GM19372 (cell line): Measurements from ENCODE around the gene FOXF2.
"Not testable (repeated sequence)": the region's sequence is repeated elsewhere in the genome, so short reads cannot be mapped to it uniquely, and the experiment has no call there.

Source experiments
- ATAC-seq: cut with Tn5 transposase; IDR thresholded peaks from one replicate; pipeline ENCODE4 v1.9.1; 2021; ENCODE audit warnings: mild to moderate bottlenecking, low read depth, moderate library complexity; ENCODE audit not compliant: unreplicated experiment

FOXF2 gene

DNA sequence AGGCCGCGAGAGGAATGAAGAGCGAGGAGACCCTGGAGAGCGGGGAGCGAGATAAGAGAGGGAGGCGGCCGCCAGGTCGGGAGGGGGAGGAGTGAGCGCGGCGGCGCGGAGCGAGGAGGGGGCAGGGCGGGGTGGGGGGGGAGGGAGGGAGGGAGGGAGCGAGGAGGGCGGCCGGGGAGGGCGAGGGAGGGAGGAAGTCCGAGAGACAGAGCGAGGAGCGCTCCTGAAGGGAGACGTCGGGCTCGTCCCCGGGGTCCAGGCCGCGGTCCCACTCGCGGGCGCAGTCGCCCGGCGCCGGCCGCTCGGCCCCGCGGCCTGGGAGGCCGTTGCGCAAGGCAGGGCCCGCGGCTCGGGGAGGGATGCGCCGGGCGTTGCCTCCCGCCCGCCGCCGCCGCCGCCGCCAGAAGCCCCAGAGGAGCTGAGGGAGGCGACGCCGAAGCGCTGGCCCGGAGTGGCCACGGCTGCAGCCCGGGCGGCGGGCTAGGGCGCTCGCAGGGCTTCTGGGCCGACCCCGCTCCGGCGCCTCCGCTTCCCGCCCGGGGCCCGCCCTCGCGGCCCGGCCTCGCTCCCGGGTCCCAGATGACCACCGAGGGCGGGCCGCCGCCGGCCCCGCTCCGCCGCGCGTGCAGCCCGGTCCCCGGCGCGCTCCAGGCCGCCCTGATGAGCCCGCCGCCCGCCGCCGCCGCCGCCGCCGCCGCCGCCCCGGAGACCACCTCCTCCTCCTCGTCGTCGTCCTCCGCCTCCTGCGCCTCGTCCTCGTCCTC lies at the start of gene FOXF2:
FOXF2 (plus strand) TSS at position 208 of the 764 bp plus-strand sequence; CDS start at position 580, 372 bp downstream.
- no peak for ATAC-seq

DNA sequence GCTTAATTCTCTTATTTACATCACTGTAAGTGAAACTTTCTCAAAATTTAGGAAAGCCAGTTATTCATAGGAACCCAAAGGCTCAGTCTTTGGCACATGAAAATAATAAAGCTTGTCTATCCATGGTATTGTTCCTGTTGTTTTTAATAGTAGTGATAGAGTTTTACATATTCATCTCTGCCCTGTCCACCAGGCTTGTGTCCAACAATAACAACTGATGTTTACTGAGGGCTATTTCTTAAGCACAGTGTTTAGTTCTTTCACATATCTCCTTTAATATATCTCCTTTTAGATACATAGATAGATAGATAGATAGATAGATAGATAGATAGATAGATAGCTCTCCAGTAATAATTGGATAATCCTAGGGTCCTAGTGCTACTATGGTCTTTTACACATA lies 43.3 kb upstream of the FOXF2 start:
- no peak for ATAC-seq

DNA sequence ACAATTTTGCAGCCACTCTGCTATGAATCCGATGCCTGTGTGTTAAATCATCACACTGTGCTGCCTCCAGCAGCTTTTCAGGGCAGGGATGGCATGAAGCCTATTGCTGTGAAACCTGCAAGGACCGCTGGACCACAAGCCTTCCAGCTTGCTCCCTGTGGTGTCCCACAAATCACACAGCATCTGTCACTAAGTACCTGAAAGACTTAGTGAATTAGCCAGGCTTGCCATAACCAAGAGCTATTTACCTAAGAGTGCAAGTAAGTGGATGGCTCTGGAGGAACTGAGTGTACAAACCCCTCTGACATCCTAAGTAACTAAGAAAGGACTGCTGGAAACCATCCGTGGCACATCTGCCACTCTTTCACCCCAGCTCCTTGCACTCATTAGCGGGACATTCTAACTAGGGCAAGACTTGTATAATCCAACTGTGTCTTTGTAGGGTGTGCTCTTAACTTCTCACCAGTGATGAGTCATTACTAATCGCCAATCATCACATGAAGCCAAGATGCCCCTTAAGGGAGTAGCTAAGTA lies 42.8 kb upstream of the FOXF2 start:
- no peak for ATAC-seq

DNA sequence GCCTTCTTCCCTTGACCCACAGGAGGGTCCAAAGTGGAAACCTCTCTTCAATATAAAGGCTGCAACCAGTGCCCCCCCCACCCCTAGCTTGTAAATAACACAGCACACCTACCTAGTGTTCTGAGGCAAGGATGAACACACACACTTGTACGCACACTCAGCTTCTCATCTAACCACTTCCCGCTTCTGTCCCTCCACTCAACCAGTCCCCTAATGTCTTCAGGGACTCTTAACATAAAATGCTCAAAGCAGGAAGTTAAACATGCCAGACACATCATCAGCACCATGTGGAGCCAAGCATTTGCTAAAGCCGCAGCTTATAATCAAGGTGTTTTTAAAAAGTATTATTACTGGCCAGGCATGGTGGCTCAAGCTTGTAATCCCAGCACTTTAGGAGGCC lies 42.2 kb upstream of the FOXF2 start:
- no peak for ATAC-seq

DNA sequence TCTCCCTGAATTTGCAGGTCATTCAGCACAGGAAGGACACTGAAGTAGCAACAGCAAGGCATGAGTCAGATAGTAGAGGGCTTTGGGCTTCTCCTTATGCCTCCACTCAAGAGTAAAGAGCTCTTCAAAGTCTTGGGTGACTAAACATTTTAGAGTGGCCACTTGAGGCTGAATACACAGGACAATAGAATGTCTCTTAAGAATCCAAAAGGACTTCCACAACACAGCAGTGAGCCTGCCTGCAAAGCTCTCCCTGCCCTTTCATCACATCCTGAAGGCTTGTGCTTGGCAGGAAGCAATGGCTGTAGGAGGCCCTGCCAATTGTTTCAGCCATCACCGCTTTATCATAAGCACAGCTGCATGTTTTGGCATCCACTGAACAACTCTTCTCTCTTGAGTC lies 40.7 kb upstream of the FOXF2 start:
- ATAC-seq = no peak

DNA sequence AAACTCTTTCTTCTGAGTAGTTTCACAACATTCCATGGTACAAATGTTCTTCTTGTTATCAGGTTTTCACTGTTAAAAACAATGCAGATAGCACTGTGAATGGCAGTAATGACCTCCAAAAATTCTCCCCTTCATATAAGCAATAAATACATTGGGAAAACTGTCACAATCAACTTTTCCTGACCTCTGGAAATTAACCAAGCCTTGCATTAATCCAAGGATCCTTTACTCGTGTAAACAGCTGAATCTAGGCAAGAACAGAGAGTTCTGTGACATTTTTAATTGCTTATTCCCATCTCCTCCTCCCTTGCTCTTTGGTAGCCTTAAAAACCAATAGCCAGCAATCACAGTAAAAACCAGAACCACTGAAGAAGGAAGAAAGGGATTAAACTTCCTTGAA lies 39.7 kb upstream of the FOXF2 start:
- ATAC-seq = no peak

DNA sequence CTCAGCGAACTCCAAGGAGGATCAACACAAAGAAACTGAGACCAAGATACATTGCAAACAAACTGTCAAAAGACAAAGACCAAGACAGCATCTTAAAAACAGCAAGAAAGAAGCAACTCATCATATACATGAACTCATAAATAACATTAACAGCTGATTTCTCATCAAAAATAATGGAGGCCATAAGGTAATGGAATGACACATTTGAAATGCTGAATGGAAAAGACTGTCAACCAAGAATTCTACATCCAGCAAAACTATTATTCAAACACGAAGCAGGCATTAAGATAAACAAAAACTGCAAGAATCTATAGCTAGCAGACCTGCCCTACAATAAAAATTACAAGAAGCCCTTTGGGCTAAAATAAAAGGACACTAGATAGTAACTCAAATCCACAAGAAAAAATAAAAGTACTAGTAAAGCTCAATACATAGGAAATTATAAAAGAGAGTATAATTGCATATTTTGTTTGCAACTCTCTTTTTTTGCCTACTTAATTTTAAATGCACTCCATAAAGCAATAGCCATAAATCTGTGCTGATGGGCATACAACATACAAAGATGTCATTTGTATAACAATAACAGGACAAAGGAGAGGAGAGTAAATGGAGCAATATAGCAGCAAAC lies 37.9 kb upstream of the FOXF2 start:
- no peak for ATAC-seq

DNA sequence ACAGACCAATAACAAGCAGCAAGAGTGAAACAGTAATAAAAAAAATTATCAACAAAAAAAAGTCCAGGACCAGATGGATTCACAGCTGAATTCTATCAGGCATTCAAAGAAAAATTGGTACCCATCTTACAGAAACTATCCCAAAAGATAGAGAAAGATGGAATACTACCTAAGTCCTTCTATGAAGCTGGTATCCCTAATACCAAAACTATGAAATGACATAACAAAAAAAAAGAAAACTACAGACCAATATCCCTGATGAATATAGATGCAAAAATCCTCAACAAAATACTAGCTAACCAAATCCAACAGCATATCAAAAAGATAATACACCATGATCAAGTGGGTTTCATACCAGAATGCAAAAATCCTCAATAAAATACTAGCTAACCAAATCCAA lies 34.3 kb upstream of the FOXF2 start:
- ATAC-seq = not testable (repeated sequence)

DNA sequence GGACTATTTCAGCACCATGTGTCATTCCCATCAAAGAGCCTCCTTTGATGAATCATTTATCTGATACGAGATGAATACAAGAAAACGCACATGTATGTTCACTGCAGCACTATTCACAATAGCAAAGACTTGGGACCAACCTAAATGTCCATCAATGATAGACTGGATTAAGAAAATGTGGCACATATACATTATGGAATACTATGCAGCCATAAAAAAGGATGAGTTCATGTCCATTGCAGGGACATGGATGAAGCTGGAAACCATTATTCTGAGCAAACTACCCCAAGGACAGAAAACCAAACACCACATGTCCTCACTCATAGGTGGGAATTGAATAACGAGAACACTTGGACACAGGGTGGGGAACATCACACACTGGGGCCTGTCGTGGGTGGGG lies 27.7 kb upstream of the FOXF2 start:
- not testable (repeated sequence) for ATAC-seq

DNA sequence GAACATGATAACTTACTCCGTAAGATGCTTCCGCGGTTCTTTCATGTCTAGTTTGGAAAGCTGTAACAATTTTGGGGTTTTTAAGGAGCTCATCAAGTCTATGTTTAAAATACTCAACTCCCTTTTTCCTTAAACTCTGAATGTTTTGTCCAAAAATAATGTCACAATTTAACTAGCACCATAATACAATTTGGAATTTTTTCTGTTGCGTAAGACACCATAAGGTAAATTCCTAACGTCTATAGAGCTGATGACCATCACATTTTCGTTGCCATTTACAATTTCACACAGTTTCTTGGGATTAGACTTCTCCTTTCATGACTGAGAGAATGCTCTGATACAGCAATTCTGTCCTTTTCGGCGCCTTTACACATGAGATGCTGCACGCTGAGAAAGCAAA lies 26.7 kb upstream of the FOXF2 start:
- no peak for ATAC-seq

DNA sequence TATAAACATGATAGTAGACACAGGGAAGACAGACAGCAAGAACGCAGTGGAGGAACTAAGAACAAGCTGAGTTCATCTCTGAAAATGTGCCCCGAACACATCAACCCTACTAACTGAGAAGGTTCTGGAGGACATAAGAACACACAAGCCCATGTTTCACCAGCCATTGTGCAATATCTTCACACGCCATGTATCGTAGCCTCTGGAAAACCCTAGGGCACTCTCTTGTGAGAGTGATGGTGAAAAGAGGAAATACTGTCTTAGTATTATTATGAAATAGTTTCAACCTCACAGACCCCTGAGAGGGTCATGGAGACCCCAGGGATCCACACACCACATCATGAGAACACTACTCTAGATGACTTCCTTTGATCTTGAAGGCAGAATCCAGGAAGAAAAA lies 26.1 kb upstream of the FOXF2 start:
- no peak for ATAC-seq

DNA sequence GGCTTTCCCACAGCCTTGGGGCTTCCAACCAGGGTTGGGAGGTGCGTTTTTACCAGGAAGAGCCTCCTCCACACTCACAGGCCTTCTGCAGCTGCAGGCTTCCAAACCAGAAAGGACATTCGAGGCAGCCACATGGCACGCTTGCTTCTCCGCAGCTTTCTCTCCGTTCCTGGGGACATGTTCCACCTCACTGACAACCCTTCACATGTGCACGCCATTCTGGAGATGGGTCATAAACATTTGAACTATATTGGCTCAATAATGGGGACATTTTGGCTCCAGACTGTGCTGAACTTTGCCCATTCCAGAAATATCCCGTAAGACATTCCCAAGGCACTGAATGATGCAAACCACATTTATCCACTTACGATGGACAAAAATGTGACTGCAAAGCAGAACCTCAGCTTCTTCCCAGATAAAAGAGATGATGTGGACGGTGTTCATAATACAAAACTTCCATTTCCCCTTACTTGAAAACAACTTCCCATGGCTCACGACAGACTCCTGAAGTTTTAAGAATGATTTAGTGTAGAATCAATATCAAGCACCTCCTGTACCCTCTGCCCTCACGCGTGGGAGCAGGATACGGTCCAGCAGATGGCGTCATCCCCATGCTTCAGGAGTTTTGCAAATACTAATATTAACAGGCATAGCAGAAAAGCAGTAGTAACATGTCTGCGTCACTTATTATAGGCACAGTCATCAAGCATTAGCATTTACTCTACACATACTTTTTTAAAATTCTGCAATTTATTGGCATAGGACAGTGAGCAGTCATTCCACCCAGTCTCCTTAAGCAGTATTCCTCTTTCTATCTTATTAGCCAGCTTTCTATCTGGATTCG lies 25.4 kb upstream of the FOXF2 start:
- ATAC-seq = no peak

DNA sequence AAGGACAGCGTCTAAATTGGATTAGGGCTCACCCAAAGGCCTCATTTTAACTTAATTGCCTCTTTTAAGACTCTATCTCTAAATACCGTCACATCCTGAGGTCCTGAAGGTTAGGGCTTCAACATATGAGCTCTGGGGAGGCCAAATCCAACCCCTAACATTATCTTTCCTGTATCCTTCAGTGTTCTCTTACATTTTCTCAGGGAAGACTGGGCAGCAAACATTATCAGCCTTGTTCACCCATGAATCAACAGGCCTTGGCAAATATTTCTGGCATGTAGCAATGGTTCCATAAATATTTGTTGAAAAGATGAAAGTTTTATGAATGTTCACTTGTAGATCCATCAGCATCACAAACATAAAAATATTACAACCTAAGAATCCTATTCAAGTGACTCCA lies 24.6 kb upstream of the FOXF2 start:
- no peak for ATAC-seq

DNA sequence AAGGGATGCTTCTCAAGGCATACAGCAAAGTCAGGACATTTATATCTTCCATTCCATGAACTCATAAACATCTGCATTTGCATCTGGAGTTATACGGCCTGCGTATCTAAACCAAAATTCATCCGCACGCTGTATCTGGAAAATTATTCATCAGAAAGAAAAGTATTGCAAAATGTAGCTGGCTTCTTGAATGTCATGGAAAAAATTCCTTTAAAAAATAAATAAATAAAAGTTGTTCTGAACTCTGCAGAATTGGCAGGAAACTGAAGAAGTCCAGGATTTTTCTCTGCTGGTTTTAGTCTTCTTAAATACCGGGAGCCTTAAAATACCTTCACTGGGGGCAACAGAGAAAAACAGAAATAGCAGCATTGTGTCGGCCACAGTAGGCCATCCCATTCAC lies 23.7 kb upstream of the FOXF2 start:
- no peak for ATAC-seq

DNA sequence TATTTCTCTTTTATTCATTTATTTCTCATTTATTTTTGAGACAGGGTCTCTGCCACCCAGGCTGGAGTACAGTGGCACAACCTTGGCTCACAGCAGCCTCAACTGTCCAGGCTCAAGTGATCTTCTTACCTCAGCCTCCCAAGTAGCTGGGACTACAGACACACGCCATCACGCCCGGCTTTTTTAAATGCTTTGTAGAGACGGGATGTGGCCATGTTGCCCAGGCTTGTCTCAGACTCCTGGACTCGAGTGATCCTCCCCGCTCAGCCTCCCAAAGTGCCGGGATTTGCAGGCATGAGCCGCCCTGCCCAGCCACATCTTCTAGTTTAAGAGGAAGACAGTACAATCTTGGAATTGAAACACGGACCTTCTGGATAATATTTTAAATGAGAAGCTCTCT lies 21.6 kb upstream of the FOXF2 start:
- no peak for ATAC-seq

DNA sequence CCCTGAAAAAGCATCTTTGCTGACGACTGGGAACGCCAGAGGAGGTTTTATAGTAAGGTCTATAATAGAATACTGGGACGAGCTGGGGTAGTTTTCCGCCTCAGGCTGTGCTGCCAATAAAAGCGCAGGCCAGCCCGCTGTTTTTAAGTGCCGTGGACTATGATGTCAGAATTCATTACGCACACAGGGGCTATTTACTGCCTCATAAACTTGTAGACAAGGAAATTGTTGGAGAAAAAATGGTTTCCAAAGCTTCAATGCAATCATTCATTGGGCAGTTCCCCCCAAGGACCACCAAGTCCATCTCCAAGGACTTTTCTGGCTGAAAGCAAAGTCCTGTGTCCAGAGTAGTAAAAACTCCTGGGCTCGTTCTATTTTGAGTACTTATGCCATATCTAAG lies 20.4 kb upstream of the FOXF2 start:
- no peak for ATAC-seq

DNA sequence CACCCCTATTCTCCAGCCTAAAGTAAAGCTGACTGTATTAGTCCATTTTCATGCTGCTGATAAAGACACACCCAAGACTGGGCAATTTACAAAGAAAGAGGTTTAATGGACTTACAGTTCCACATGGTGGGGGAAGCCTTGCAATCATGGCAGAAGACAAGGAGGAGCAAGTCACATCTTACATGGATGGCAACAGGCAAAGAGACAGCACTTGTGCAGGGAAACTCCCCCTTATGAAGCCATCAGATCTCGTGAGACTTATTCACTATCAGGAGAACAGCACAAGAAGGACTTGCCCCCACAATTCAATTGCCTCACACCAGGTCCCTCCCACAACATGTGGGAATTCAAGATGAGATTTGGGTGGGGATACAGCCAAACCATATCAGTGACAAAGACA lies 19.7 kb upstream of the FOXF2 start:
- ATAC-seq = not testable (repeated sequence)

DNA sequence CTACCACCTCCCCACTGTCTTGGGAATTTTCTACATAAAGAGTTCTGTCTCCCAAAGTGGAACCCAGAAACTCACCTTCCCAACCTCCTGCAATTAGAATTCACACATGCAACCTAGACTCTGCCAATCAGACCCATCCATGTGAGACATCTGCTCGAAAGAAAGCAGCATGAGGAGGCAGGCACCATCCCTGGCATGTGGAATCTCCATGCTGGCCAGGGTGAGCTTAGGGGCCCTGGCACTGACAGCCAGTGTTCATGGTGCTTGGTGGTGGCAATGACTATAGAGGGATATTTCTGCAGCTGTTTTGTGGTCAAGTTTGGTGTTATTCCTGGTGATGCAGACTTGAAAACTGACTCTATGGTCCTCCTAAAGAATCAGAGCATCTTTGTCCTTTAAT lies 17.4 kb upstream of the FOXF2 start:
- ATAC-seq = no peak

DNA sequence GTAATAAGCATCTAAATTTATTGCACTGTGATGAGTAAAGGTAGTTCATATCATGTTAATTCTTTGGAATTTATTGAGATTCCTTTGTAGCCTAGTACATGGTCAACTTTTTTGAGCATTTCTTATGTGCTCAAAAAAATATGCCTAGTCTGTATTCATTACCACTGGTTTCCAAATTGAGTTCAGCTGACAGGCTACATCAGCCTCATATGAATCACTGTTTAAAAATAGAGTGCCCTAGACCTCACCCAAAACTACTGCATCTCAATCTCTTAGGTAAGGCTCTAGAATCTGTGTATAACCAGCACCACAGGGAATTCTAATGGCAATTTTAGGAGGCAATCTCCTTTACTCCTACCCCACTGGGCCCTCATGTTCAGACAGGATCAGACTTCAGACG lies 16.7 kb upstream of the FOXF2 start:
- no peak for ATAC-seq

DNA sequence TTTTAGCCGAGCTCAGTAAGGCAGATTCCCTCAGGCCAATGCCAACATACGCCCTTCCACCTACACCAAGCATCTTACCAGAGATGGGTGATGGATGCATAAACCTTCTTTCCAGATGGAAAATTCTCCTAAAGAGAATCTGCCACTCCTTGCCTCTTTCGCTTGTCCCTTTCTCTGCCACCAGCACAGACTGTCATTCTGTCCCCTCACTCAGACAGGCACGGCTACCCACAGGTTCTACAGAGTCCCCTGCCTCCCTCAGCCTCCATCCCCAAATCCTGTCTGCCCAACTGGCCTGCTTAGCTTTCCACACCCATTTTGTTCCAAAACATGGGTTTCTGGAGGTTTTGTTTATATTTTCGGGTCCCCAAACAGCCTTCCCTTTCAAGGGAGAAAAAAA lies 12.7 kb upstream of the FOXF2 start:
- no peak for ATAC-seq

DNA sequence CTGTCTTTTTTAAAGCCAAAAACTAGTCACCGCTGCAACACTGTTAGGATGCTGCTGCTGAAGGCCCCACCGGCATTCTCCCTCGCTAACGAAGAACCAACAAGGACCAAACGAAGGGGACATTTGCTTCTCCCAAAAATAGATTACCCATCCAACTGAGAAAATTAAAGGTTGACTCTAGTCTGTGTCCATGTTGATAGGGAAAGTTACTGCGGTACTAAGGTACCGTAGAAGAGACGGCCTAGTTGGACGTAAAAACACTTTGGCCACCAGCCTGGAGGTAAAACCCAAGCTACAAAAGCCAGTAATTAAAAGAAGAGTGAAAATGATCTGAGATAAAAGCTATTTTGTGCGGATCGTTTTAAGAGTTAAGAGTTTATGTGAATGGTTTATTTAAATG lies 11.8 kb upstream of the FOXF2 start:
- no peak for ATAC-seq
